HL-60 (cell line): ENCODE data around the gene OR7C2.

ENCODE experiments used
- CTCF ChIP-seq: IDR thresholded peaks from one replicate; pipeline ENCODE4 v1.5.1; 2011; ENCODE audit warnings: low read length, control low read depth, inconsistent platforms; ENCODE audit not compliant: insufficient read depth
- GABPA ChIP-seq: IDR thresholded peaks from 2 replicates; pipeline ENCODE4 v1.6.1; 2012; ENCODE audit warnings: low read depth
- REST ChIP-seq: IDR thresholded peaks from 2 replicates; pipeline ENCODE4 v1.6.1; 2012; ENCODE audit warnings: low read depth; ENCODE audit not compliant: insufficient replicate concordance
- SPI1 ChIP-seq: IDR thresholded peaks from 2 replicates; pipeline ENCODE4 v1.6.1; 2012; ENCODE audit warnings: low read depth, mild to moderate bottlenecking, borderline replicate concordance

- no peak for TF ChIP-seq CTCF
- no peak for TF ChIP-seq REST
- TF ChIP-seq GABPA: no peak
- TF ChIP-seq SPI1: no peak
These were observed 11.5 kb downstream of the OR7C2 start for GRCh38 chr19:14952767-14953166.
